Activated CD8-positive, alpha-beta memory T cell treated with anti-CD3 and anti-CD28 coated beads, Interleukin-2, amount 10 ng/mL, durations not matched to agents 7 days and 5 days (primary cell): ENCODE results near the gene HLCS. TPM values are rescaled to one million over a fixed set of nuclear protein-coding genes. Genes with fewer than 3 reads are reported as not detected.

Experiments
- ATAC-seq: fragments of 150-1000 bp; cut with Tn5 transposase; one replicate; pipeline ENCODE4 v1.10.0; 2021; ENCODE audit warnings: moderate library complexity
- CTCF ChIA-PET: fragments of 350-600 bp; sonication (Branson Sonifier 250); formaldehyde crosslinking; loops from one replicate; lab custom pipeline; 2021; ENCODE audit warnings: antibody characterized with exemption; lab: Charles Lee
- DNase-seq: peaks from one replicate; pipeline ENCODE4 v3.0.0-alpha.2; 2020
- H3K27ac Mint-ChIP-seq: one replicate; pipeline ENCODE4 v1.8.0; 2021; ENCODE audit warnings: mild to moderate bottlenecking, mixed read lengths
- H3K27me3 Mint-ChIP-seq: one replicate; pipeline ENCODE4 v1.8.0; 2021; ENCODE audit warnings: mixed read lengths
- H3K36me3 Mint-ChIP-seq: one replicate; pipeline ENCODE4 v1.8.0; 2021; ENCODE audit warnings: mild to moderate bottlenecking, mixed read lengths
- H3K4me1 Mint-ChIP-seq: one replicate; pipeline ENCODE4 v1.8.0; 2021; ENCODE audit warnings: mixed read lengths
- H3K4me3 Mint-ChIP-seq: one replicate; pipeline ENCODE4 v1.8.0; 2021; ENCODE audit warnings: mild to moderate bottlenecking, moderate library complexity, mixed read lengths
- H3K9me3 Mint-ChIP-seq: one replicate; pipeline ENCODE4 v1.8.0; 2022; ENCODE audit warnings: low read depth, mixed read lengths
- total RNA-seq, 2 experiments: library from RNA; stranded (reverse); gene quantifications; one replicate each; pipeline ENCODE4 v1.2.3, GENCODE V29; 2021

Gene HLCS
- total RNA-seq, 2 experiments from 2014 or later = 14.2 to 16.2 TPM

GRCh38 chr21:36849461-36850105 lies 116.9 kb downstream of the HLCS start:
- H3K4me1 Mint-ChIP-seq = peaks cover 10% of the 10 kb centered on the region
- H3K9me3 Mint-ChIP-seq = no peaks in the 10 kb centered on the region
- no peaks in the 10 kb centered on the region for H3K36me3 Mint-ChIP-seq
- no peak for ATAC-seq
- H3K27me3 Mint-ChIP-seq = no peaks in the 10 kb centered on the region
- no peak overlapping the region for H3K4me3 Mint-ChIP-seq
- no peak for DNase-seq
- H3K27ac Mint-ChIP-seq = no peak overlapping the region
- CTCF ChIA-PET = interaction anchor here (1.0 kb wide), 1 partner anchor 18 kb away, joined by 4 read pairs; no protein-coding TSS in a partner anchor

- Mint-ChIP-seq H3K9me3 (no peaks in the 10 kb centered on the region), H3K36me3 (no peaks in the 10 kb centered on the region), H3K4me3 (no peak overlapping the region), H3K4me1 (peaks cover 10% of the 10 kb centered on the region), H3K27me3 (no peaks in the 10 kb centered on the region), H3K27ac (no peak overlapping the region)
- ATAC-seq = no peak
- CTCF ChIA-PET = interaction anchor here (1.0 kb wide), 1 partner anchor 17 kb away, joined by 4 read pairs; no protein-coding TSS in a partner anchor
- DNase-seq = no peak
Observed at GRCh38 chr21:36848730-36849274, 117.7 kb downstream of the HLCS start.

DNA sequence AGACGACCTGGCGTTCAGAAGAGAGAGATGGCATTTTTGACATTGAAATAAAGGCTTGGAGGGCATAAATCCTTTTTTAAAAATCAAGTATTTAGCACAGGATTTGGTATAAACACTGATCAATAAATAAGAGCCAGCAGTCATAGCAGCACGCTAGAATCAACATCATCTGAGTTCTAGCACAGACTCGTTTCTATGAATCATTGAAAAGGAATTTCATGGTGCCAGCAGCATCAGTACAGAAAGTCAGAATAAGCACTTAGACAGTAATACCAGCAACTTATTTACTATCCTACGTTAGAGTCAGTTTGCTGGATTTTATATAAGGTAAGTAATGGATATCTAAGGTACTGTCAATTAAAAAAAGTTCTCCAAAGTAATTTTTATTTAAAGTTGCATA lies 119.3 kb downstream of the HLCS start:
- H3K36me3 Mint-ChIP-seq = no peaks in the 10 kb centered on the region
- H3K27me3 Mint-ChIP-seq = no peaks in the 10 kb centered on the region
- no peaks in the 10 kb centered on the region for H3K9me3 Mint-ChIP-seq
- H3K27ac Mint-ChIP-seq = no peak overlapping the region
- no peaks in the 10 kb centered on the region for H3K4me1 Mint-ChIP-seq
- no peak overlapping the region for H3K4me3 Mint-ChIP-seq
- ATAC-seq (no peak), DNase-seq (no peak)
- CTCF ChIA-PET = no interaction called here

DNA sequence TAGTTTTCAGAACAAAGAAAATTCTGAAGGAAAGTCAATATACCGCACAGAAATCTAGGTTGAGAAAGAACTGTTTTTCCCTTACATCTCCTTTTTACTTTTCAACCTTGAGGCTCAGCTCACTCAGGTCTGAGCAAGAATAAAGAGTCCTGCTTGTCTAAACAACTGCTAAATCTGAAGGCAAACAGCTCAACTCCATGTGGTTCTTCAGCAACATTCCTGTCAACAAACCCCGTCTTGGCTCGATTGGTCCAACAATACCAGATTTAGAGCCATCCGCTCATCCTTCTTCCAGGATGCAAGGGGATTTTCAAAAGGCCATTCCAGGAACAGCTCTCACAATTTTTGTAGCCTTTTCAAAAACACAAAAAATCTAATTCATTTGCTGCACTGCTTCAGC lies 119.8 kb downstream of the HLCS start:
- no peaks in the 10 kb centered on the region for H3K27me3 Mint-ChIP-seq
- CTCF ChIA-PET = no interaction called here

GRCh38 chr21:36845790-36846189 lies 120.7 kb downstream of the HLCS start:
- DNase-seq (no peak), ATAC-seq (no peak)
- H3K9me3 Mint-ChIP-seq = no peaks in the 10 kb centered on the region
- H3K4me1 Mint-ChIP-seq = no peaks in the 10 kb centered on the region
- H3K36me3 Mint-ChIP-seq = no peaks in the 10 kb centered on the region
- no peak overlapping the region for H3K4me3 Mint-ChIP-seq
- no peaks in the 10 kb centered on the region for H3K27me3 Mint-ChIP-seq
- H3K27ac Mint-ChIP-seq = no peak overlapping the region
- CTCF ChIA-PET = interaction anchor here (1.0 kb wide), 1 partner anchor 10 kb away, joined by 3 read pairs; no protein-coding TSS in a partner anchor

More for the DNA sequence above, 119.8 kb downstream of the HLCS start:
- Mint-ChIP-seq H3K36me3 (no peaks in the 10 kb centered on the region), H3K9me3 (no peaks in the 10 kb centered on the region), H3K27ac (no peak overlapping the region), H3K4me3 (no peak overlapping the region), H3K4me1 (no peaks in the 10 kb centered on the region)
- ATAC-seq (no peak), DNase-seq (no peak)

DNA sequence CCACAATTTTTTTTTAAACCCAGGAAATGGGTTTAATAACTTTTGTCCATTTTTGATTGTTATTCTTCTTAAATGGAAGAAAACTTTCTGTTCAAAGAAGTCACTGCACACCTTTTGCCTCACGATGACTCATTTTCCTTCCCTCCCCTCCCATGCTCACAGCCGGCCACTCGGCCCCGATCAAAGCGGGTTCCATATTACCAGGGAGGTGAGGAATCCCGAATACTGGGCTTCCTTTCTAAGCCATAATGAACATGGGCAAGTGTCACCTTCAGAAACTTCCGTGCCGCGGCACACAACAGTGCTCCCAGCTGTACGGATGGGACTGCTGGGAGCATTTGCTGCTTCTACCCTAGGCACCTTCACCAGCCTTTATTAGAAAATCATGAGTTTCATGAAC lies 121.4 kb downstream of the HLCS start:
- DNase-seq (no peak), ATAC-seq (no peak)
- no peak overlapping the region for H3K4me3 Mint-ChIP-seq
- no peak overlapping the region for H3K27ac Mint-ChIP-seq
- no peaks in the 10 kb centered on the region for H3K4me1 Mint-ChIP-seq
- CTCF ChIA-PET = interaction anchor here (1.0 to 1.3 kb wide), 2 partner anchors 9 to 10 kb away, joined by 3 read pairs; no protein-coding TSS in a partner anchor
- no peaks in the 10 kb centered on the region for H3K9me3 Mint-ChIP-seq
- H3K36me3 Mint-ChIP-seq = no peaks in the 10 kb centered on the region
- no peaks in the 10 kb centered on the region for H3K27me3 Mint-ChIP-seq

DNA sequence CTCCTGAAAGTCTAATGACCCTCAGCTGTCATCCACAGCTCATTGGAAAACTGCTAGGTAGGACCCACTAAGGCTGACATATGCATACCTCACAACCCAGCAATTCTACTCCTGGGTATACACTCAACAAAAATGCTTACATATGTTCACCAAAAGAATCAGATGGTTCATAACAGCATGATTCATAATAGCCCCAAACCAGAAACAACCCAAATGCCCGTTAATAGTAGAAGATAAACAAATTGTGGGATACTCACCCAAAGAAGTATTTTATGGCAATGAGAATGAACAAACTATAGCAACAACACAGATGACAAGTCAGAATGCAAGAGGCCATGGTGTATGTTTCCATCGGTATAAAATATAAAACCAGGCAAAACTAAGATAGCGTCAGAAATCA lies 124.6 kb downstream of the HLCS start:
- CTCF ChIA-PET = no interaction called here
- Mint-ChIP-seq H3K27me3 (no peaks in the 10 kb centered on the region), H3K4me3 (no peak overlapping the region), H3K27ac (no peak overlapping the region), H3K4me1 (peaks cover 1% of the 10 kb centered on the region), H3K36me3 (no peaks in the 10 kb centered on the region), H3K9me3 (no peaks in the 10 kb centered on the region)
- DNase-seq (no peak), ATAC-seq (no peak)

DNA sequence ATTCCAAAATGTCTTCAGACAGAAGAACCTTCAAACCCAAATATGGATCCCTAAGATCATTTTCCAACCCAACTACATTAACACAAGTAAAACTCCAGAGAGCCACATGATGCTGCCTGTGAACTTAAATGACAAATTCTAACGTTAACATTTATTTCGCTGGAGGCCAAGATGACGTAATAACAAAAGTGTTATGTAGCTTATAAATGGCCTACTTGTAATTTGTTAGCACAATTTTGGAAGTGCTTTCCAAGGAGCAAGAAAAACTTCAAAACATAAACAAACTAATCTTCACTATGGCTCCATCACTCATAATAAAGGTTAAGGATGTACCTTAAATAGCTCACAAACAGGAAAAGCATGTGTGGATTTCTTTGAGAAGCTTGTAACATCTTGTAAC lies 126.7 kb downstream of the HLCS start:
- ATAC-seq (no peak), DNase-seq (no peak)
- Mint-ChIP-seq H3K4me1 (peaks cover 1% of the 10 kb centered on the region), H3K27ac (no peak overlapping the region), H3K36me3 (no peaks in the 10 kb centered on the region), H3K9me3 (no peaks in the 10 kb centered on the region), H3K4me3 (no peak overlapping the region), H3K27me3 (no peaks in the 10 kb centered on the region)
- CTCF ChIA-PET = no interaction called here

GRCh38 chr21:36839123-36839522 lies 127.3 kb downstream of the HLCS start:
- Mint-ChIP-seq H3K27me3 (no peaks in the 10 kb centered on the region), H3K36me3 (no peaks in the 10 kb centered on the region), H3K27ac (no peak overlapping the region), H3K9me3 (no peaks in the 10 kb centered on the region), H3K4me3 (no peak overlapping the region), H3K4me1 (peaks cover 1% of the 10 kb centered on the region)
- no peak for DNase-seq
- CTCF ChIA-PET = no interaction called here
- ATAC-seq = no peak

DNA sequence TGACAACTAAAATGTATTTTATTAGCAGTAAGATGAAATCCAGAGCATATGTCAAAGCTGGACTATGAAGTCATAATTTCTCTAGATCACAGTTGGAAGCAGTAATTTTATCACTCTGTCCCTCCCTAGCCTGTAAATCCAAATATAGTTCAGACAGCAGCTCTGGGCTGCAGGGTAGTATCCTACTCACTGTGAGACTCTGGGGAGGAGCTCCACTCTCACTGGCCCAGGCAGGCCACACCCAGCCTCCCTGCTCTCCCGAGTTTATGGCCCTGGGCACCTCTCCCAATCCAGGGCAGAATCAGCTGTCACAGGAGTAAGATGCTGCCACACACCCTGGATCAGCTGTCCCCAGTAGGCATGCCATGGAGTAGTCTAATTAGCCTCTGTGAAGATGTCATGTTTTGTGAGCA lies 131.1 kb downstream of the HLCS start:
- CTCF ChIA-PET = no interaction called here
- no peak overlapping the region for H3K4me3 Mint-ChIP-seq
- no peak for DNase-seq
- peaks cover 6% of the 10 kb centered on the region for H3K4me1 Mint-ChIP-seq
- no peak for ATAC-seq
- H3K36me3 Mint-ChIP-seq = no peaks in the 10 kb centered on the region
- H3K9me3 Mint-ChIP-seq = no peaks in the 10 kb centered on the region
- no peak overlapping the region for H3K27ac Mint-ChIP-seq
- H3K27me3 Mint-ChIP-seq = no peaks in the 10 kb centered on the region

- Mint-ChIP-seq H3K27ac (no peak overlapping the region), H3K9me3 (no peaks in the 10 kb centered on the region), H3K36me3 (no peaks in the 10 kb centered on the region), H3K4me1 (peaks cover 4% of the 10 kb centered on the region), H3K4me3 (no peak overlapping the region), H3K27me3 (no peaks in the 10 kb centered on the region)
- CTCF ChIA-PET = no interaction called here
- DNase-seq (no peak), ATAC-seq (no peak)
Observed at GRCh38 chr21:36834192-36834591, 132.3 kb downstream of the HLCS start.

DNA sequence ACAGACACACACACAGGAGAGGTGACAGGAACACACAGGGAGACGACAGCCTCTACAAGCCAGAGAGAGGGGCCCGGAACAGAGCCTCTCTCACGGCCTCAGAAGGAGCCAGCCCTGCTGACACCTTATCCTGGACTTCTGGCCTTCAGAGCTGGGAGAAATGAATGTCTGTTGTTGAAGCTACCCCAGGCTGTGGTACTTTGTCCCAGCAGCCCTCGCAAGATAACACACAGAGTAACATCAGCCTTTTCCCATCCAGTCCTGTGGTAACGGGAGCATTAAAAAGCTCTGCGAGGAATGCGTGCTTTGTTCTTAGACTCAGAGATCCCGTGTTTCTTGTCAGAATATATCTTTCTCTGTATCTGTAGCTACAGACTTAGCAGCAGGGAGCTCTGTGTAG lies 136.4 kb downstream of the HLCS start:
- CTCF ChIA-PET = no interaction called here

DNA sequence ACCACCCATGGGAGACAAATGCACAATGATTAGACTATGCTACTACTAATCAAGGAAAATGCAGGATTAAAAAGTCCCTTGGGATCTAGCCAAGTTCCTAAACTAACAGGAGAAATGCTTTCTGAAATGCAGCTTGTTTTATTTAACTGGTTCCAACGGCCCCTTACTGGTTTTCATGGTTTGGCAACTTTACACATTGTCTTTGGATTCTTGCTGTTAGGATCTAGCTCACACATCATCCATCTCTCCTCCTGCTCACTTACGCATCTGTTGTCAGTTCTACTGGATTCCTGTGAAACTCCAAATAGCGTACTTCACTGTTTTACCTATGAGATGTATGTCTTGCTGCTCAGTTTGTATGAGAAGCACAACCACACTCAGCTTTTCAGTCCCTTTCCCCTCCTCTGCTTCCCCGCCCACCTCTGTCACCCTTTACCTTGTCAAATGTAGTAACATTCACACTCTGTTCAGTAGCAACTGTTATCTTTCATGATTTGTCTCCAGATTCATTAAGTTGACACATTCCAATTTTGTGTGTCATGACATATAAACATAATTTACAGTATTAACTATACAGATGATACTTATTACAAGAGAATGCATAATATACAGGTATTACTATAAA lies 137.5 kb downstream of the HLCS start:
- ATAC-seq (no peak), DNase-seq (no peak)
- H3K4me1 Mint-ChIP-seq = peaks cover 4% of the 10 kb centered on the region
- H3K27ac Mint-ChIP-seq = no peak overlapping the region
- H3K36me3 Mint-ChIP-seq = no peaks in the 10 kb centered on the region
- H3K4me3 Mint-ChIP-seq = no peak overlapping the region
- H3K27me3 Mint-ChIP-seq = no peaks in the 10 kb centered on the region
- CTCF ChIA-PET = no interaction called here
- no peaks in the 10 kb centered on the region for H3K9me3 Mint-ChIP-seq

More for the DNA sequence above, 136.4 kb downstream of the HLCS start:
- ATAC-seq = no peak
- H3K4me3 Mint-ChIP-seq = no peak overlapping the region
- H3K27ac Mint-ChIP-seq = no peak overlapping the region
- peaks cover 4% of the 10 kb centered on the region for H3K4me1 Mint-ChIP-seq
- H3K9me3 Mint-ChIP-seq = no peaks in the 10 kb centered on the region
- H3K27me3 Mint-ChIP-seq = no peaks in the 10 kb centered on the region
- H3K36me3 Mint-ChIP-seq = no peaks in the 10 kb centered on the region
- DNase-seq = no peak

GRCh38 chr21:36828208-36828607 lies 138.3 kb downstream of the HLCS start:
- Mint-ChIP-seq H3K4me3 (no peak overlapping the region), H3K9me3 (no peaks in the 10 kb centered on the region), H3K27ac (no peak overlapping the region), H3K36me3 (no peaks in the 10 kb centered on the region), H3K4me1 (peaks cover 4% of the 10 kb centered on the region), H3K27me3 (no peaks in the 10 kb centered on the region)
- DNase-seq (no peak), ATAC-seq (no peak)
- CTCF ChIA-PET = no interaction called here
